ENCODE data around the gene PLN.

Gene PLN

DNA sequence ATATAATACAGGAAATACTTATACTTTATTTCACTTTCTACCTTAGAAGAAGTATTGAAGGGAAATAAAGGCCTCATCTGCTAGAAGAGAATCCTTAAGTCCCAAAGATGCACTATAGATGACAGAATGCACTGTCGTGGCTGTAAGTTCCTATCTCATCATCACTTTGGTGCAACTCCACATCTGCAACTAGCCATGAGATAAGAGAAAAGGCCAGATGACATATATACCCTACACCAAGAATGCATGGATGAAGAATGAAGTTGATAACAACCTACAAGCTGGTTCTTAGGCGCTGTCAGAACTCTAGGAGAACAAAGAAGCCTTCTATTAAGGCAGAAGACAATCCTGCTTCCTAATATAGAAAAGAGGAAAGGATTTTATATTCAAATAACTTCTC, 11.6 kb upstream of the PLN start:
- no peak overlapping the region for H3K4me3 ChIP-seq (ENCODE audit: insufficient read depth, low read depth, low read length, poor library complexity, severe bottlenecking)
- no peaks in the 10 kb centered on the region for H3K27me3 ChIP-seq (replicated peaks; ENCODE audit: control insufficient read depth, insufficient read depth, low read length, poor library complexity, severe bottlenecking)
- DNase-seq: no peak
- no peaks in the 10 kb centered on the region for H3K36me3 ChIP-seq (ENCODE audit: control insufficient read depth, insufficient read depth, low read length)
- H3K9me3 ChIP-seq (ENCODE audit: control insufficient read depth, low read length): no peaks in the 10 kb centered on the region
- no peaks in the 10 kb centered on the region for H3K4me1 ChIP-seq (ENCODE audit: control insufficient read depth, insufficient read depth, low read length, poor library complexity, severe bottlenecking)
- H3K27ac ChIP-seq (ENCODE audit: insufficient read depth, low read length, poor library complexity, severe bottlenecking): no peak overlapping the region

DNA sequence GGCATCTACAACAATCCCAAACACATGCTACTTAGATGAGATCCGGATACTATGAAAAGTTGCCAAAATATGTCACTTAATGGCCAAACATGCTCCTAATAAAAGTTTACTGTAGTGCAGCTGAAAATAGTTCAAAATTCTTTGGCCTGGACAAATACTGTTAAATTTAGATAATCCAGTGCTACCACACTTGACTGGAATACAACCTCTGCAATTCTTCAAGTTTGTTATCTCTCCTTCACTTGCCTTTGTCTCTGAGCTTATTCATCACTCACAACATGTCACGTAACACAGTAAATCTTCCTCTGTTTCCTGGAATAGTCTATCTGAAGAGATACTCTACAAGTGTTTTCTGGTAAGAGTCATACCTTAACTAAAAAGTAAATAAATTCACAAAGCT, 10.5 kb upstream of the PLN start:
- Histone ChIP-seq H3K9me3 (ENCODE audit: control insufficient read depth, low read length) (no peaks in the 10 kb centered on the region), H3K27ac (ENCODE audit: insufficient read depth, low read length, poor library complexity, severe bottlenecking) (no peak overlapping the region), H3K36me3 (ENCODE audit: control insufficient read depth, insufficient read depth, low read length) (no peaks in the 10 kb centered on the region), H3K27me3 (replicated peaks; ENCODE audit: control insufficient read depth, insufficient read depth, low read length, poor library complexity, severe bottlenecking) (no peaks in the 10 kb centered on the region), H3K4me3 (ENCODE audit: insufficient read depth, low read depth, low read length, poor library complexity, severe bottlenecking) (no peak overlapping the region), H3K4me1 (ENCODE audit: control insufficient read depth, insufficient read depth, low read length, poor library complexity, severe bottlenecking) (no peaks in the 10 kb centered on the region)
- DNase-seq: no peak

DNA sequence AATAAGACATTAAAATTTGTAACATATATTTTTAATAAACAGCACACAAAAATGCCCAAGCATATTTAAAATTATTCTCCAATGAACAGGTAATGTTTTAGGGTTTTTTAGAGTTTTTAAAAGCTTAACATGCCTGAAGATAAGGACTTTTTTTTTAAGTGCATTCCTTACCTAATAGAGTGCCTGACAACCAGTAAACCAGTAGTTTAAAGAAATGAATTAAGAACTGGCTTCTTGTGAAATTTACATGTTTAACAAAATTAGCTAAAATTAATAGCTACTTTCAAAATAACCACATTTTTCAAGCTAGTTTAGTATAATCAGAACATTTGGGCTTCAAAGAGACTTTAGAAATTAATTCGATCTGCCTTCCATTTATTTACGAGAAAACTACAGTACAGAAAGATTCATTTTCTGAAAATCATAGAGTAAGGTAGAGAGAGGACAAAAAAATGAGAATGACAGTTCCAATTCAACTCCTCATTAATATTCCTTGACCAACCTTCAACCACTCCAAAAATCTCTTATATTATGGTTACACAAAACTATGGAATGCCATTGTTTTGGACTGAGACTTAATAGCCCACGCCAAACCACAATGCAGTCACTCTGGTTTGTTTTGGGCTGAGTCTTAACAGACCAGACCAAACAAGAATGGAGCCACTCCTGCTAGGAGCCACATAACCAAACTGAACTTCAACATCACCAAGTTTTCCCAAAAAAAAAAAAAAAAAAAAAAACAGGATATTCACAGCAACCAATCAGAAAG, 5.7 kb upstream of the PLN start:
- no peaks in the 10 kb centered on the region for H3K36me3 ChIP-seq (ENCODE audit: control insufficient read depth, insufficient read depth, low read length)
- no peaks in the 10 kb centered on the region for H3K4me1 ChIP-seq (ENCODE audit: control insufficient read depth, insufficient read depth, low read length, poor library complexity, severe bottlenecking)
- no peak overlapping the region for H3K4me3 ChIP-seq (ENCODE audit: insufficient read depth, low read depth, low read length, poor library complexity, severe bottlenecking)
- H3K27ac ChIP-seq (ENCODE audit: insufficient read depth, low read length, poor library complexity, severe bottlenecking): no peak overlapping the region
- no peaks in the 10 kb centered on the region for H3K9me3 ChIP-seq (ENCODE audit: control insufficient read depth, low read length)
- H3K27me3 ChIP-seq (replicated peaks; ENCODE audit: control insufficient read depth, insufficient read depth, low read length, poor library complexity, severe bottlenecking): no peaks in the 10 kb centered on the region
- no peak for DNase-seq

DNA sequence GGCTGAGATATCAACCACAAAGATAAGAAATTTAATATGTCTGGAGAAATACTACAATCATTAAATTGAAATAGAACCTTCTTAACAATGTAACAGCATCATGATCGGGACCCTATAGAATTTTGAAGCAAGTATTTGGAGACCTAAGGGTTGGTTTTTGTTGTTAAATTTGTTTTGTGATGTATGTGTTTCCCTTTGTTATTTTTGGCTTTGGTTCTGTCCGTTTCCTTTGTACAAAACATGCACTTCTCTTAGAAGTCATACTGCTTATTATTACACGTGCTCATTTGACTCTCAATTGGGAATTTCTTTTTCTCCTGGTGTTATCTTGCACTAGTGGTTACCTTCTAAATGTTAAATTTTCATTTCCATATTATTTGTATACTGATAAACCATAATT, 4.0 kb upstream of the PLN start:
- no peak overlapping the region for H3K4me3 ChIP-seq (ENCODE audit: insufficient read depth, low read depth, low read length, poor library complexity, severe bottlenecking)
- H3K9me3 ChIP-seq (ENCODE audit: control insufficient read depth, low read length): no peaks in the 10 kb centered on the region
- no peaks in the 10 kb centered on the region for H3K4me1 ChIP-seq (ENCODE audit: control insufficient read depth, insufficient read depth, low read length, poor library complexity, severe bottlenecking)
- no peak for DNase-seq
- no peaks in the 10 kb centered on the region for H3K27me3 ChIP-seq (replicated peaks; ENCODE audit: control insufficient read depth, insufficient read depth, low read length, poor library complexity, severe bottlenecking)
- H3K36me3 ChIP-seq (ENCODE audit: control insufficient read depth, insufficient read depth, low read length): no peaks in the 10 kb centered on the region
- H3K27ac ChIP-seq (ENCODE audit: insufficient read depth, low read length, poor library complexity, severe bottlenecking): no peak overlapping the region

DNA sequence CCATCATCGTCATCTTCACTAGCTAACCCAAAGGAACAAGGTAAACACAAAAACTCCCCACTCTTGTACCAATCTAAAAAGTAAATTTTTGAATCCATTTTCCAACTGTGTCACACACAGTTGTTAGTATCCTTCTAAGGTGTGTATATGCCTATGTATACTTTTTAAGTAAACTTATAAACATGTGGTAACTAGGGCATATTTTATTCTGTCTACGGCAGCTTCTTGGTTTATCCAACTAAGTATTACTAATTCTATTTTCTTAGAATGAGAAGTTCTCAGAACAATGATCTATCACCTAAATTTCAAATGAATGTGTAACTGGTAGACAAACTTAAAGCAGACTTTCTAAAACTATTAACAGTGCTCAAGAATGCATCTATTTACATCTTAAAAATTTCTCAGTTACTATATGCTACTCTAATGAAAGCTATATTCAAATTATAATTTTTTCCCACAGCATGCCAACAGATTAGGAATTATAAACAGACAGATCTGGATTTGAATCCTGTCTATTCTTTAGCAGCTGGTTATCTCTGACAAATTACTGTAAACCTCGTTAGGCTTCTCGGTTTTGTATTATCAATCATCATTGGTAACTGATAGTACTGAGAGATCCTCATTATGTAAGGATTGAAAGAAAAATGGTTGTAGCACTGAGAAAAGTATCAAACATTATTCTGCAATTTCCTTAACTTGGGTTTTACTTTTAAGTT, 1.8 kb upstream of the PLN start:
- Histone ChIP-seq H3K9me3 (ENCODE audit: control insufficient read depth, low read length) (no peaks in the 10 kb centered on the region), H3K4me3 (ENCODE audit: insufficient read depth, low read depth, low read length, poor library complexity, severe bottlenecking) (no peak overlapping the region), H3K36me3 (ENCODE audit: control insufficient read depth, insufficient read depth, low read length) (no peaks in the 10 kb centered on the region), H3K4me1 (ENCODE audit: control insufficient read depth, insufficient read depth, low read length, poor library complexity, severe bottlenecking) (no peaks in the 10 kb centered on the region), H3K27ac (ENCODE audit: insufficient read depth, low read length, poor library complexity, severe bottlenecking) (no peak overlapping the region), H3K27me3 (replicated peaks; ENCODE audit: control insufficient read depth, insufficient read depth, low read length, poor library complexity, severe bottlenecking) (no peaks in the 10 kb centered on the region)
- no peak for DNase-seq

DNA sequence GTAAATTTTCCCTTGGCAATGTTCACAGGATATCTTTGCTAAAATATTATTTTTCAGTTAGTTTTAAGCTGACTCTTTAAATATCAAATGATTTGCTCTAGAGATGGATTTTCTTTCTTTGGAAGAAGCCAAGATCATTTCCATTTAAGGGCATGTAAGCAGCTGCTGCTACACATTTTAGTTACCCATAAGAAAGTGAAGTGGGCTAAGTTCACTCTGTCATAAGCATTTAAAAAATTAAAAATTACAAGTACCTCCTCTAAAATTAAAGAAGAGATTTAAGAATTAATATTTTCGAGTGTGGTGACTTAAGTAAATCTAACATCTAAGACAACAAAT, 1.2 kb upstream of the PLN start:
- DNase-seq: no peak
- no peak overlapping the region for H3K4me3 ChIP-seq (ENCODE audit: insufficient read depth, low read depth, low read length, poor library complexity, severe bottlenecking)
- no peaks in the 10 kb centered on the region for H3K4me1 ChIP-seq (ENCODE audit: control insufficient read depth, insufficient read depth, low read length, poor library complexity, severe bottlenecking)
- no peaks in the 10 kb centered on the region for H3K27me3 ChIP-seq (replicated peaks; ENCODE audit: control insufficient read depth, insufficient read depth, low read length, poor library complexity, severe bottlenecking)
- H3K27ac ChIP-seq (ENCODE audit: insufficient read depth, low read length, poor library complexity, severe bottlenecking): no peak overlapping the region
- no peaks in the 10 kb centered on the region for H3K9me3 ChIP-seq (ENCODE audit: control insufficient read depth, low read length)
- H3K36me3 ChIP-seq (ENCODE audit: control insufficient read depth, insufficient read depth, low read length): no peaks in the 10 kb centered on the region

DNA sequence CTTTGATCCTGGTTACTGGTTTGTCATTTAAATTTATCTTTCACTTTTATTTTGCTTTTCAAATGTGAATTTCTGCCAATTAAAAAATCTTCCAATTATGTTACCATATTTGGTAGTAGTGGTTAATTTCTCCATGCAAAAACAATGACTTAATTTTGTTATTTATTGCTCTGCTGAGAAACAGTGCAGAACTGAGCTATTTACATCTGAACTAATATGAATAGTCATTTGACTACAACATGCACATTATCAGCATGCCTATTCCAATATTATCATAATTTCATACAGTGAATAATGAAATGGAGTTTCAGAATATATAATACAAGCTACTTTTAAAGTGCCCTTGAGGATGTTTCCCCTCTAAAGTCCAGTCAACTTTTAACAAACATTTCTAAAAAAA, 517 bp downstream of the PLN start:
- no peaks in the 10 kb centered on the region for H3K9me3 ChIP-seq (ENCODE audit: control insufficient read depth, low read length)
- no peak overlapping the region for H3K4me3 ChIP-seq (ENCODE audit: insufficient read depth, low read depth, low read length, poor library complexity, severe bottlenecking)
- H3K27me3 ChIP-seq (replicated peaks; ENCODE audit: control insufficient read depth, insufficient read depth, low read length, poor library complexity, severe bottlenecking): no peaks in the 10 kb centered on the region
- H3K36me3 ChIP-seq (ENCODE audit: control insufficient read depth, insufficient read depth, low read length): no peaks in the 10 kb centered on the region
- DNase-seq: no peak
- no peak overlapping the region for H3K27ac ChIP-seq (ENCODE audit: insufficient read depth, low read length, poor library complexity, severe bottlenecking)
- H3K4me1 ChIP-seq (ENCODE audit: control insufficient read depth, insufficient read depth, low read length, poor library complexity, severe bottlenecking): no peaks in the 10 kb centered on the region

DNA sequence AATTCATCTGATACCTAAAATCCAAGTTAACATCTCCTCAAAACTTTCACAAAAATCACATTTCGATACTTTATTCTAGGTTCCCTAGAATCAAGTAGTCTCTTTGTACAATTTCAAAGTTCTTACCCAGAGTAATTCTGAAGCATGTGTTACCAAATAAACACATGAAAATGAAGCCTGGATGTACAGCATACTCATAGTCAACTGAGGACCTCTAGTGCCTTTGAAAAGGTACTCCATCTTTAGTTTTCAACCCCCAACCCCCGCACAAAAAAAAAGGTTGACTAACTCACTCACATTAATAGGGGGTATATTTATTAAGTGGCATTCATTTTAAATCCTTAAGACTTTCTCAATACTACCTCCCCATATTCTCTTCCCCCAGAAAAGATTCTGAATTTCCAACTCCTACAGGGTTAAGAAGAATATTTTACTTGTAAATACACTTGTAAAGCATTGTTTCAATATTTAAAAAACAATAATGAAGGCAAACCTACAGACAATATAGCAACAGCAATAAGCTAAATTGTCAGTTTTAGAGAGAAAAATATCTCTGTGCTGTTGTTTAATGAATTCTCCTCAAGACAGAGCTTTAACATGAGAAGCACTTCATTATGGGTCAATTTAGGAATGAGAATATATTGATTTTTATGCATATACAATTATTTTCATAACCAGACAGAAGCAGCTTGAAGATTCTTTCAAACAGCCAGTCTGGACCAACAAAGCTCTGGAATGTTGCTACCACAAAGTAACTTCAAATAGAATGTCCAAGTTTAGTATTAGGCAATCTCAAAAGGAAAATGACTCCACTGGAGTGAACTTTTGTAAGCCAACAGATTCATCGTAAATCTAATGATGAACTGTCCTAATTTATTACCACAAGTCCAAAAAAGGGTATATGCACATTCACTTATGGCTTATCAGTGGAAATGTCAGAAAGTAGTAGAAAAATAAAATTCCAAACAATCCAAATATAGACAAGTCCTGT, 3.3 kb downstream of the PLN start:
- H3K27ac ChIP-seq (ENCODE audit: insufficient read depth, low read length, poor library complexity, severe bottlenecking): no peak overlapping the region

DNA sequence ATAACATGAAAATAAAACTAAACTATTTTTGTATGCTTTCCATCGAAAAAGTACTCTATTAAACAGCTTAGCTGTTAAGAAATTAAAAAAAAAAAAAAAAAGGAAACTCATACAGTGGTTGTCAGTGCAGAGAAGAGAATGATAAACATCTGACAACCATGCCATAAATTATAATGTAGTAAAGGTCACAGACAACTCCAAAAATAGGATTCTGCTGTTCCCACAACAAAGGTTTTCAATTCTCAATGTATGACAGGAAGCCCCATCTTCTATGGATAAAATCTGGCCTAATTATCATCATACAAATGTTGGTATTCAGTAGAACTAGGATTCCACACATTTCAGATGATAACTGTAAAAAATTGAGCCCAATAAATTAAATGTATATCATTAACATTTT, 5.0 kb downstream of the PLN start:
- H3K36me3 ChIP-seq (ENCODE audit: control insufficient read depth, insufficient read depth, low read length): no peaks in the 10 kb centered on the region
- no peak overlapping the region for H3K4me3 ChIP-seq (ENCODE audit: insufficient read depth, low read depth, low read length, poor library complexity, severe bottlenecking)
- no peak for DNase-seq
- peaks cover 6% of the 10 kb centered on the region for H3K4me1 ChIP-seq (ENCODE audit: control insufficient read depth, insufficient read depth, low read length, poor library complexity, severe bottlenecking)
- no peaks in the 10 kb centered on the region for H3K27me3 ChIP-seq (replicated peaks; ENCODE audit: control insufficient read depth, insufficient read depth, low read length, poor library complexity, severe bottlenecking)
- H3K27ac ChIP-seq (ENCODE audit: insufficient read depth, low read length, poor library complexity, severe bottlenecking): no peak overlapping the region
- H3K9me3 ChIP-seq (ENCODE audit: control insufficient read depth, low read length): no peaks in the 10 kb centered on the region

More for the DNA sequence above, 3.3 kb downstream of the PLN start:
- H3K4me1 ChIP-seq (ENCODE audit: control insufficient read depth, insufficient read depth, low read length, poor library complexity, severe bottlenecking): no peaks in the 10 kb centered on the region
- no peaks in the 10 kb centered on the region for H3K9me3 ChIP-seq (ENCODE audit: control insufficient read depth, low read length)
- no peaks in the 10 kb centered on the region for H3K27me3 ChIP-seq (replicated peaks; ENCODE audit: control insufficient read depth, insufficient read depth, low read length, poor library complexity, severe bottlenecking)
- no peak overlapping the region for H3K4me3 ChIP-seq (ENCODE audit: insufficient read depth, low read depth, low read length, poor library complexity, severe bottlenecking)
- DNase-seq: no peak
- H3K36me3 ChIP-seq (ENCODE audit: control insufficient read depth, insufficient read depth, low read length): no peaks in the 10 kb centered on the region

DNA sequence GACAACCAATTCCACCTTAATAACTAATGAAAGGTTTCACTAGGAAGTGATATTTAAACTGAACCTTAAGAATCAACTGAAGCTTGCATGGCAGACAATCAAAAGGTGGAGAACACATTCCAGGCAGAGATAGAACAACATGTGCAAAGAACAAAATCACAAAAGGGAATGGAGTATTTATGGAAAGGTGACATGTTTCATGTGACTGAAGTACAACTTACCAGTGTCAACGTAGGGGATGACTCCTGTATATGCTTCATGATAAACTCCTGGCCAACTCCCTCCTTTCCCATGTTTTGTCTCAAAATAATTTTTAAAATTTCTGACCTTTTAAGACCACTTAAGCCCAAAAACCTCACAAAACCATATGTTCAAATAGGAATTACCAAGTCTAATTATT, 6.6 kb downstream of the PLN start:
- no peak overlapping the region for H3K27ac ChIP-seq (ENCODE audit: insufficient read depth, low read length, poor library complexity, severe bottlenecking)
- H3K36me3 ChIP-seq (ENCODE audit: control insufficient read depth, insufficient read depth, low read length): no peaks in the 10 kb centered on the region
- H3K4me1 ChIP-seq (ENCODE audit: control insufficient read depth, insufficient read depth, low read length, poor library complexity, severe bottlenecking): peaks cover 6% of the 10 kb centered on the region
- no peaks in the 10 kb centered on the region for H3K27me3 ChIP-seq (replicated peaks; ENCODE audit: control insufficient read depth, insufficient read depth, low read length, poor library complexity, severe bottlenecking)
- H3K4me3 ChIP-seq (ENCODE audit: insufficient read depth, low read depth, low read length, poor library complexity, severe bottlenecking): no peak overlapping the region
- DNase-seq: no peak
- no peaks in the 10 kb centered on the region for H3K9me3 ChIP-seq (ENCODE audit: control insufficient read depth, low read length)
